Stimulated activated naive CD4-positive, alpha-beta T cell treated with Interleukin-2 at 50 U/mL for 16 hours (primary cell): ENCODE measurements around the gene PHF2.

Source experiments
- DNase-seq: peaks from one replicate; lab custom pipeline; 2025; lab: John Stamatoyannopoulos, UW

The PHF2 gene

GRCh38 chr9:93652604-93653592 lies 76.5 kb downstream of the PHF2 start:
- DNase-seq: no peak

- no peak for DNase-seq
Measured at GRCh38 chr9:93653760-93654159, 77.4 kb downstream of the PHF2 start.

- DNase-seq: no peak
Measured at GRCh38 chr9:93654351-93654961, 78.1 kb downstream of the PHF2 start.

GRCh38 chr9:93655621-93656425 lies 79.4 kb downstream of the PHF2 start:
- DNase-seq: no peak

GRCh38 chr9:93656426-93657239 lies 80.2 kb downstream of the PHF2 start:
- DNase-seq: no peak

GRCh38 chr9:93657331-93658111 lies 81.1 kb downstream of the PHF2 start:
- no peak for DNase-seq

- no peak for DNase-seq
Measured at GRCh38 chr9:93658184-93658925, 82.0 kb downstream of the PHF2 start.

- DNase-seq: no peak
Measured at GRCh38 chr9:93659044-93659836, 82.9 kb downstream of the PHF2 start.

- no peak for DNase-seq
Measured at GRCh38 chr9:93659837-93660177, 83.4 kb downstream of the PHF2 start.

GRCh38 chr9:93660352-93661046 lies 84.1 kb downstream of the PHF2 start:
- DNase-seq: no peak

GRCh38 chr9:93661591-93661990 lies 85.2 kb downstream of the PHF2 start:
- DNase-seq: no peak

- DNase-seq: no peak
Measured at GRCh38 chr9:93662016-93662638, 85.7 kb downstream of the PHF2 start.

- DNase-seq: no peak
Measured at GRCh38 chr9:93662952-93663572, 86.7 kb downstream of the PHF2 start.

- DNase-seq: no peak
Measured at GRCh38 chr9:93663877-93664548, 87.6 kb downstream of the PHF2 start.

- DNase-seq: no peak
Measured at GRCh38 chr9:93664549-93665120, 88.3 kb downstream of the PHF2 start.

- no peak for DNase-seq
Measured at GRCh38 chr9:93665128-93665636, 88.8 kb downstream of the PHF2 start.
